GM12801 (cell line): Measurements from ENCODE around the gene PTPRM.

Experiments used
- CTCF ChIP-seq: IDR thresholded peaks from one replicate; pipeline ENCODE4 v1.5.1; 2011; ENCODE audit warnings: control low read depth; ENCODE audit not compliant: insufficient read length; ENCODE audit errors: extremely low read depth

Gene PTPRM

GRCh38 chr18:7711495-7711894 lies 144.4 kb downstream of the PTPRM start:
- no peak for TF ChIP-seq CTCF

- TF ChIP-seq CTCF, result no peak
Measured at GRCh38 chr18:7720395-7720794, 153.3 kb downstream of the PTPRM start.

- TF ChIP-seq CTCF, result no peak
Measured at GRCh38 chr18:7721532-7721931, 154.4 kb downstream of the PTPRM start.

GRCh38 chr18:7722955-7723354 lies 155.8 kb downstream of the PTPRM start:
- no peak for TF ChIP-seq CTCF

GRCh38 chr18:7723558-7723957 lies 156.4 kb downstream of the PTPRM start:
- no peak for TF ChIP-seq CTCF

- no peak for TF ChIP-seq CTCF
Measured at GRCh38 chr18:7725473-7725872, 158.4 kb downstream of the PTPRM start.

- no peak for TF ChIP-seq CTCF
Measured at GRCh38 chr18:7725897-7726296, 158.8 kb downstream of the PTPRM start.

GRCh38 chr18:7726522-7726921 lies 159.4 kb downstream of the PTPRM start:
- TF ChIP-seq CTCF, result no peak
